ENCODE data around the gene NPTXR.
"Not testable (repeated sequence)": the region's sequence is repeated elsewhere in the genome, so short reads cannot be mapped to it uniquely, and the experiment has no call there.

NPTXR gene

DNA sequence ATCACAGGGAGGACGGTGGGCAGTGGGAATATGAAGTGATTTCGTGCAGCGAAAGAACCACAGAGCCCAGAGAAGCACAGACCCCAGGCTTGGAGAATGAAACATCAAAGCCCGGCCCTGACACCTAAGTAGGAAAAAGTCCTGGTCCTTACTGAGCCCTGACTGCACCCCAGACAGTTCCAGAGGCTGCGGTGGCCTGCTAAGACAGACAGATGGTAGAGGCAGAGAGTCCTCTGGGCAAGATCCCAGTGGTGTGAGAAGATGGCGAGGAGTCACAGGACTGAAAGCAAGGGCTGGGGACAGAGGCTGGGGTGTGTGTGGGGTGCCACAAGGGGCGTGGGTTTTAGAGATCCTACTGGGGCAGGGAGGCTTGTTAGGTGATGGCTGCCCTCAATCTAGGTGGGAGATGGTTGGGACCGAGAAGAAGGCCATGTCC, 24.5 kb upstream of the NPTXR start:
- no peak for DNase-seq

DNA sequence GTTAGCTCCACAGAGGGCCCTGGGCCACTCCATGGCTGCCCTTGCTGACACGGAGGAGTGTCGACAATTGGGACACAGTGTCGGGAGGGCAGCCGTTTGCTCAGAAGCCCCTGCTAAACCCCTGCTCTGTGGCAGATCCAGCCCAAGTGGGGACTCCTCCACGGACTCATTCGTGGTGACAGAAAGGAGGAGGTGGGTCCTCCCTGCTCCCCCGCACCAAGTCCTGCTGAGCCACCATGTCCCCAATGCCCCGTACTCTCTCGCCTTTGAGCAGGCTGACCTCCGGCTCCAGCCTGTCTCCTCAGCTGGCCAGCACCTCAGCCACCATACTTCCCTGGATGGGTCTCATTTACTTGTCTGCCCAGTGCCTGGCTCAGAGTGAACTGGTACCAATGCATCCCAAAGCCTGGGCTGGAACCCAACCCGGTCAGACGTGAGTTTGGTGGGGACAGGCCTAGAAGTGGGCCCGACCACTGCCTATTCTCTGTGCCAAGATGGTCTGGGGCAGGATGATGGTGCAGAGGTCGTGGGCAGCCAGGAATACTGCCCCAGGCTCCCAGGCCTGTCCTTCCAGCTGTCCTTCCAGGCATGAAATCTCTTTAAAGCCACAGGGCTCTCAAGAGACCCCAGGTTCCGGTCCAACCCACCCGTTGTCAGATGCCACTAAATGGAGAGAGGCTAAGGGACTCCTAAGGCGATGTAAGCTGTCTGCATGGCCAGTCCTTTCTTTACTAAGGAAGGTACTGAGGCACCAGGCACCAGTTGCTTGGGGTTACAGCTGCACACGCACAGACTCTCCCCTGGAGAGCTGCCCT, 23.9 kb upstream of the NPTXR start:
- DNase-seq: no peak

- DNase-seq: no peak
Measured at GRCh38 chr22:38867124-38867455, 23.3 kb upstream of the NPTXR start.

GRCh38 chr22:38866399-38867123, 22.7 kb upstream of the NPTXR start:
- DNase-seq: no peak

GRCh38 chr22:38866024-38866398, 22.2 kb upstream of the NPTXR start:
- no peak for DNase-seq

DNA sequence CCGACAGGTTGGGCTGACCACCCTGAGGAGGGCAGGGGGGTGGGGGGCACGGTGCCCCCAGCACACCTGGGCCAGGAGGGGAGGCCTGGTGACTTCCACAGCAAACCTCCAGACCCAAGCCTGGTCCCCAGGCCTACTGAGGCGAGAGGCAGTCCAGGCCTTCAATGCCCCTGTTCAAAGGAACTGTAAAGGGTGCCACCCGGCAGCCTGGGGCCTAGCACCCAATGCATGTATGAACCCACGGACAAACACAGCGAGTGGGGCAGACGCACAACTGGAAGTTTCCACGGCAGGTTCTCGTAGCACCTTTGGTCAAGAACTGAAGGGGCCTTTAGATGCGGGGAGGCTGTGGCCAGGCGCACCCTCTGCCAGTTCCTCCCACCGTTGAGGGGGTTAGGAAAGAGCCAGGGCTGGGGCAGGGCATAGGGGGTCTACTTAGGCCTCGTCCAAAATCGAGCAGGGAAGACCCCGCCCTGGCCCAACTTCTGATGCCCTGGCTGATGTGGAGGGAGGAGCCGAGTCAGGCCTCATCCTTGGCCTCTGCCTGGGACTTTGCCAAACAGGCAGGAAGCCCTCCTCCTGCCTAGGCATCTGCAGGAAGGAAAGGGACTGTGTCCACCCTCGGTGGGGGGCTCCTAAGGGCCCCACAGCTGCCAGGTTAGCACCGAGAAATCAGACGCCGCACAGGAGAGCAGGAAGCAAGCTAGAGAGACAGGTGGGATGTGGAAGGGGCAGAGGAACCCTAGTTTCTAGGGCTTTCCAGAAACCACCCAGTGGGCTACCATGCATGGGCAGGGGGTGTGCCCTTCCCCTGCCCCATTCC, 21.6 kb upstream of the NPTXR start:
- DNase-seq: no peak

DNA sequence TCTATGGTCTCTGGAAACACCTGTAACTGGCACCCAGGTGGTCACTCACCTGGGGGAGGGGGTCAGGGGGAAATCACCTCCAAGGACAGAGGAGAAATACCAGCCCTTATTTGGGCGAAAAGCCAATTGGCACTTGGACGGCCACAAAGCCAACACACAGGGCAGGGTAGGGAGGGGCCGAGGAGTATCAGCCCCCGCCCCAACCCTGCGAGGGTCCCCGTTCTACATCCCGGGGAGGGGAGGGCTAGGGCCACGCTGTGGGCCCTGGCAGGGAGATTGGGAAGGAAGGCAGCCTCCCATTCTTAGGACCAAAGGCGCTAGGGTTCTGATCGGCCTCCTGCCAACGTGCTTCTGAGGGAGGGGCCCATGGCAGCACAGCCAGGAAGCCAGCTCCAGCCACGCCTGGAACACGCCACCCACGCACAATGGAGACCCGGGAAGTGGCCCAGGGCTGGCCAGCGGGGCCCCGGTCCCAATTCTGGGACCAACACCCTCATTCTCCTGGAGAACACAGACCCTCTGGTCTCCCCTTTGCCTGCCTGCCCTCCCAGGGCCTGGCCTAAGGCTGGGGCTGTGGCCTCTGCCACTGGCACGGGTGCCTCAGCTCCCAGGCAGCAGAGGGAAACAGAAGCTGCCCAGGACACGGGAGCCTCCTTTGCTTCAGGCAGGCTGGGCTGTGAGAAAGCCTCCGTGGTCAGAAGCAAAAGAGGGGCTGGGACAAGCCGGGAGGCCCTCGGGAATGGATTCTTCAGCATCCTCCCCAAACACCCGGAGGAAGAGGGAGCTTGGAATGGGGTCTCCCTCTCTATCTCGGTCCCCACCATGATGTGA, 20.7 kb upstream of the NPTXR start:
- no peak for DNase-seq

- DNase-seq: no peak
Measured at GRCh38 chr22:38863531-38864131, 19.8 kb upstream of the NPTXR start.

DNA sequence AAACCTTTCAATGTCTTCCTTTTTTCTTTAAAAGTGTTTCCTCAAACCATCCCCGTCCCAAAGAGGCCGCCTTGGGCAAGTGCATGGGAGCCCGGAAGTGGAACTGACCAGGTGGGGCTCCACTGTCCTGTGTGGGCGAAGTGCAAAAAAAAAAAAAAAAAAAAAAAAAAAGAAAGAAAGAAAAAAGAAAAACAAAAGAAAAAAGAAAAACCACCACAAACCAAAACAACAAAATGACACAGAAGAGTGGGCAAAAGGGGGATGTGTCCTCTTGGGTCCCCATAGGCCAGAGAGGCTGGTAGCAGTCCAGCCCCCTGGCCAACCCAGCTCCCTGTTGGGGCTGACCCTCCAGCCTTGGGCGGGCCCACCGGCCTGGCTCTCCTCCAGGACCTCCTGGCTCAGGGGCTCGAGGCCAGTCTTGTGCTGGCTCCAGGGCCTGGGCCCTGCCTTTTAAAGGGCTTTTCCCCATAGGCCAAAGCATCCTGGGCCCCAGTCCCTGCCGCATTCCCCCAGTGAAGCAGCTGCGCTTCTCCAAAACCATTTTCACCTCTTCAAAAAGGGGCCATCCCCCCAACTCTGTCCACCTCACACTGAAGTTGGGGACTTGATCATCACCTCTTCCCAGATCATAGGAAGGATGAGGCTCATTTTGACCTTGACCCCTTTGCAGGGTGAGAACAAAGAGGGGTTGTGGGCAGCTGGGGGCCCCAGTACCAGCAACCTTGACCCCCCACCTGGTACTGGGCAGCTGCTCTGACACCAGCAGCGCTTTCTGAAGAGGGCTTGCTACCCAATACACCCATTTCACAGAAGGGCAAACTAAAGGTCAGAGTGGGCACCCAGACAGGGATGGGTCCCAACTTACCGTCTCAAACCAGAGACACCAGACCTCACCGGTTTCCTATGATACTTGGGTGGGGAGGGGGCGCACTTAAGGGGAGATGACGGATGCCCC, 18.8 kb upstream of the NPTXR start:
- DNase-seq: no peak

- no peak for DNase-seq
Measured at GRCh38 chr22:38861927-38862326, 18.1 kb upstream of the NPTXR start.

DNA sequence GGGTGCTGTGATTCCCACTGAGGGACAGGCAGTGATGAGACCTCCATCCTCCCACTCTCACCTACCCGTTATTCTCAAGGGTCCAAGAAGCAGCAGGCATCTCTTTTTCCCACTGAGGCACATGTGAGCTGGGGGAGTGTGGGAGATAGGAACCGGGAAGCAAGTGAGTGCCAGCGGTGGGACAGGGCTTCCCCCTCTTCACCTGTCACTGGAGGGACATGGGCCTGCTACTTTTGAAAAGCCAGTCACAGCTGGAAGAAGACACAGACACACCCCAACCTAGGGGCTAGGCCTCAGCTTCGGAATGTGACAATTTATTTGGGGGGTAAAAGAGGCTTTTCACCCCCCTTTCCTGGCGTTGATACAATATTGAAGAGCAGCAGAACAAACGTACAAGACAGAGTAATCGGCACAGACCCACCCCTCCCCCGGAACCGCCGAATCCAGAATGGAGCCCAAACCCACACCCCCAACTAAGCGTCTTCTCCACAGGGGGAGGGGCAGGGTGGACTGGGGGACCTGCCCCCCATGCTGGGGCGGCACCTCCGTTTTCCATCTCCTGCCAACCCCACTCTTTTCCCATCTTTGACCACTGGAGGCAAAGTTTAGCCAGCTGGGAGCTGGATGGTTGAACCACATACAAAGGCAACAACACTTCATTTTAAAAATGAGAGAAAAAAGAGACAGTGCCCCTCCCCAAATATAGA, 17.5 kb upstream of the NPTXR start:
- DNase-seq: no peak

DNA sequence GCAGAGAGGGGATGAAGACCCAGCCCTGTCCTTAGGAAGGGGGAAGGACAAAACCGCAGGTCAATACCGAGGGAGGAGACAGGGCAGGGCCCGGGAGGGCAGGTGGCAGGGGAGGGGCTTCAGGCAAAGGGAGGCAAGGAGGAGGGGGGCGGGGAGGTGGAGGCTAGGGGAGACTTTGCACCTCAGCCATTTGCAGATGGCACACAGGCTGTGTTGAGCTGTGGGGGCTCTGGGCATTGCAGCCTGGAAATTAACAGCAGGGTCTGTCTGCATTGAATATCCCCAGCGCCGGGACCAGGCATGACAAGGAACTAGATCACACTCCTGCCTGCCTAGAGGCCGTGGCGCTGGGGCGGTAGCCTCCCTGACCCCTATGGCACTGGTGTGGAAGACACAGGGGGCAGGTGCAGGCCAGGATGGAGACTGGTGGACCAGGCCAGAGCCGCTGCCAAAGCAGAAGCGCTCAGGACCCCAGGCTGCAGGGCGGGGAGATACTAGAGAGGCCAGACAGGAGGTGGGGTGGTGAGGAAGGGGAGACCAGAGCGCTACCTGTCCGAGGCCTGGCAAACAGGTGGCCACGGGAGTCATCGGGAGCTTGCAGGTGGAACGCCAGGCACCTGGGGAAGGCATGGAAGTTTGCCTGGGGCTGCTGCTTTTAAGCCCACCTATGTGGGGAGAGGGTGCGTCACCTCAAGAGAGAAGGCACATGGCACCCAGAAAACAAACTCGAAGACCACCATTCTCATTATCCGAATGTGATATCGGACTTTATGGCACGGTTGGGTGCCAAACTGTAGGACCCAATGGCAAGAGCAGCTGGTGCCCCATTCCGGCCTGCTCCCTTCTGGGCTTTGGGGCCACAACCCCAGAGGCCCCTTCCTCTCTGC, 16.7 kb upstream of the NPTXR start:
- no peak for DNase-seq

GRCh38 chr22:38859581-38860282, 15.9 kb upstream of the NPTXR start:
- DNase-seq: no peak

DNA sequence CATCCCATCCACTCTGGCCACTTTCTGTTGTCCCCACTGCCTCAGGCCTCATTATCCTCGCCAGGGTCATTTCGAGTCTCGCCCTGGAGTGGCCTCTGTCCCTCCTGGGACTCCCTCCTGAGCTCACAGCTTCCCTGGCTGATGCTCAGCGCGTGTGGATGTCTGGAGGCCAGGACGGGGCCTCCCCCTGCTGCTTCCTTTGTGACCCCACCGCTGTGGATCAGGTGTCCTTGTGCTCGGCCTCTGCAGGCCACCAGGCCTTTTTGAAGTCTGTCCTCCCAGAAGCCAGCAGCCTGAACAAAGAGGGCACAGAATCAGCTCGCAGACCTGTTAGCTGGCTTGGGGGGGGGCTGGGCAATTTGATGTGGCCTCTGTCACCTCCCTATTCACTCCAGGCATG, 14.7 kb upstream of the NPTXR start:
- DNase-seq: no peak

GRCh38 chr22:38854476-38854875, 10.6 kb upstream of the NPTXR start:
- not testable (repeated sequence) for DNase-seq

GRCh38 chr22:38853883-38854282, 10.1 kb upstream of the NPTXR start:
- DNase-seq: not testable (repeated sequence)

DNA sequence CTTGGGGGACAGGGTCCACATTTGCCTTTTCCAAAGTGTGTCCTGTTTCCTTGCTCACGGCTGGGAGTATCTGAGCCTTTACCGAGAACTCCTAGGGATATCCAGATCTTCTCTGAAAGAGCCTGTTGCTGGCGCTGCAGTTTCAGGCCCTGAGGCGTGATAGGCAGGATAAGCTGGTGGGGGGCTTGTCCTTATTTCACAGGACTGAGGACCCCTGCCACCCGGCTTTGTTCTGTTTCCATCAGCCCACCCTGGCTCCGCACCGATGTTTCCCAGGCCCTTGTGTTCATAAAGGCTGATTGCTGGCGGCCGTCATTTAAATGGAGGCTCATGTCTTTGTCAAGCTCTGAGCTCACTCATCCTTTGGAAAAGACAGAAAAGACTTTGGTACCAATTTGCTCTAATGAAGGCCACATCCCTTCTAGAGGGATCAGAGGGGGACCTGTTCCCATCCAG, 9.4 kb upstream of the NPTXR start:
- no peak for DNase-seq

DNA sequence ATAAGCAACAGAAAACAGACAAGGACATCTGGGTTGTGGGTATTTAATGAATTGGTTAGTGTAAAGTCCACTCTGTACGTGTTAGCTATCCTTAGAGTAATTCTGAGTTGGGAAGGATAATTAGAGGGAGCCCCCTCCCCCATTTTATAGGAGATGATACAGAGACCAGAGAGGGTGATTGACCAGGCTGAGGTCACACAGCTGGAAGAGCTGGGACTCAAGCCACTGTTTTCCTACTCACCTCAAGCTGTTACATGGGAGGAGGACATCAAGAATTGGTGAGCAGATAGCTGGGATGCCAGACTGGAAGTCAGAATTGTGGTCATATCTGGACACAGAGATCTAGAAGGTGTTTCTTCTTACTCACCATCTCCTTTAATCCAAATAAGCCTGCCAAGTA, 8.7 kb upstream of the NPTXR start:
- no peak for DNase-seq
